HepG2 (cell line): Measurements from ENCODE around the gene TRAPPC12. TPM values are rescaled to one million over a fixed set of nuclear protein-coding genes. Genes with fewer than 3 reads are reported as not detected.

Source experiments
- AFF4 ChIP-seq: sonication (generic); formaldehyde crosslinking; IDR thresholded peaks from 2 replicates; pipeline ENCODE4 v1.4.0; 2020; ENCODE audit warnings: missing genetic modification reagents
- FOXA3 ChIP-seq: IDR thresholded peaks from 2 replicates; pipeline ENCODE4 v1.6.1; 2016; ENCODE audit warnings: missing genetic modification reagents, missing compliant biosample characterization
- FOXK1 ChIP-seq: sonication (generic); formaldehyde crosslinking; IDR thresholded peaks from 2 replicates; pipeline ENCODE4 v1.4.0; 2020; ENCODE audit warnings: low read depth, missing genetic modification reagents, borderline replicate concordance
- GLI4 ChIP-seq: sonication (generic); formaldehyde crosslinking; IDR thresholded peaks from 2 replicates; pipeline ENCODE4 v1.5.1; 2020; ENCODE audit warnings: missing genetic modification reagents, mild to moderate bottlenecking, moderate library complexity, borderline replicate concordance
- KDM3A ChIP-seq: IDR thresholded peaks from 2 replicates; pipeline ENCODE4 v1.6.1; 2018; ENCODE audit warnings: low read depth, missing compliant biosample characterization
- MIER3 ChIP-seq: IDR thresholded peaks from 2 replicates; pipeline ENCODE4 v1.6.1; 2016; ENCODE audit warnings: missing compliant biosample characterization, borderline replicate concordance
- NCOA2 ChIP-seq: sonication (generic); formaldehyde crosslinking; IDR thresholded peaks from 2 replicates; pipeline ENCODE4 v1.8.0; 2022; ENCODE audit warnings: inconsistent platforms
- POLR2G ChIP-seq: fragments of 200-400 bp; formaldehyde crosslinking; IDR thresholded peaks from 2 replicates; pipeline ENCODE4 v1.6.1; 2018; ENCODE audit warnings: mild to moderate bottlenecking, low read depth, low read length, moderate library complexity
- ZNF160 ChIP-seq: sonication (generic); formaldehyde crosslinking; IDR thresholded peaks from 2 replicates; pipeline ENCODE4 v1.8.0; 2022; ENCODE audit warnings: mild to moderate bottlenecking, inconsistent platforms, missing genetic modification reagents
- ZNF296 ChIP-seq: sonication (generic); formaldehyde crosslinking; conservative IDR thresholded peaks from 2 replicates; pipeline ENCODE4 v1.5.0; 2020; ENCODE audit warnings: mild to moderate bottlenecking, missing genetic modification reagents
- ZNF331 ChIP-seq: sonication (generic); formaldehyde crosslinking; IDR thresholded peaks from 2 replicates; pipeline ENCODE4 v1.4.0; 2020; ENCODE audit warnings: missing genetic modification reagents
- ZNF414 ChIP-seq: sonication (generic); formaldehyde crosslinking; IDR thresholded peaks from 2 replicates; pipeline ENCODE4 v1.5.0; 2020; ENCODE audit warnings: missing genetic modification reagents
- ZNF503 ChIP-seq: sonication (generic); formaldehyde crosslinking; IDR thresholded peaks from 2 replicates; pipeline ENCODE4 v1.4.0; 2020; ENCODE audit warnings: missing genetic modification reagents
- polyA plus RNA-seq, 8 experiments: library from polyadenylated mRNA; depleted of rRNA in 3 of 8; stranded (reverse) in 7 of 8; unstranded in 1 of 8; fragments of >200 nt; fragmentation: Illumina TruSeq in 4 of 8; extraction: Trizol in 4 of 8; gene quantifications; 2 replicates each; pipeline versions ENCODE4 v1.2.1 to v1.2.3, GENCODE V29; 2011 to 2016; ENCODE audit warnings: low read depth in 4 of 8, missing spikeins in 1 of 8, mixed read lengths in 1 of 8; ENCODE audit not compliant: insufficient read depth in 1 of 8
- total RNA-seq, 5 experiments: library from RNA; depleted of rRNA; stranded (reverse); fragments of >200 nt; fragmentation: Illumina TruSeq; extraction: Trizol; gene quantifications; 2 replicates each; pipeline ENCODE4 v1.2.3, GENCODE V29; 2016; ENCODE audit warnings: low read depth in 1 of 5
- TF ChIP-seq, protein P1 (sequence below): sonication (generic); formaldehyde crosslinking; IDR thresholded peaks from 2 replicates; pipeline ENCODE4 v1.4.0; 2020; ENCODE audit warnings: missing genetic modification reagents
- TF ChIP-seq, protein P2 (sequence below): sonication (generic); formaldehyde crosslinking; IDR thresholded peaks from 2 replicates; pipeline ENCODE4 v1.5.0; 2020; ENCODE audit warnings: mild to moderate bottlenecking, missing genetic modification reagents
- TF ChIP-seq, protein P3 (sequence below): sonication (generic); formaldehyde crosslinking; IDR thresholded peaks from 2 replicates; pipeline ENCODE4 v1.5.1; 2020; ENCODE audit warnings: missing genetic modification reagents, mild to moderate bottlenecking, borderline replicate concordance

The TRAPPC12 gene
- total and polyA plus RNA-seq, 2 of the 13 experiments (the other 11 are each of a cell fraction or from before 2014, with no cell fraction given): 46.4 to 97.7 TPM

DNA sequence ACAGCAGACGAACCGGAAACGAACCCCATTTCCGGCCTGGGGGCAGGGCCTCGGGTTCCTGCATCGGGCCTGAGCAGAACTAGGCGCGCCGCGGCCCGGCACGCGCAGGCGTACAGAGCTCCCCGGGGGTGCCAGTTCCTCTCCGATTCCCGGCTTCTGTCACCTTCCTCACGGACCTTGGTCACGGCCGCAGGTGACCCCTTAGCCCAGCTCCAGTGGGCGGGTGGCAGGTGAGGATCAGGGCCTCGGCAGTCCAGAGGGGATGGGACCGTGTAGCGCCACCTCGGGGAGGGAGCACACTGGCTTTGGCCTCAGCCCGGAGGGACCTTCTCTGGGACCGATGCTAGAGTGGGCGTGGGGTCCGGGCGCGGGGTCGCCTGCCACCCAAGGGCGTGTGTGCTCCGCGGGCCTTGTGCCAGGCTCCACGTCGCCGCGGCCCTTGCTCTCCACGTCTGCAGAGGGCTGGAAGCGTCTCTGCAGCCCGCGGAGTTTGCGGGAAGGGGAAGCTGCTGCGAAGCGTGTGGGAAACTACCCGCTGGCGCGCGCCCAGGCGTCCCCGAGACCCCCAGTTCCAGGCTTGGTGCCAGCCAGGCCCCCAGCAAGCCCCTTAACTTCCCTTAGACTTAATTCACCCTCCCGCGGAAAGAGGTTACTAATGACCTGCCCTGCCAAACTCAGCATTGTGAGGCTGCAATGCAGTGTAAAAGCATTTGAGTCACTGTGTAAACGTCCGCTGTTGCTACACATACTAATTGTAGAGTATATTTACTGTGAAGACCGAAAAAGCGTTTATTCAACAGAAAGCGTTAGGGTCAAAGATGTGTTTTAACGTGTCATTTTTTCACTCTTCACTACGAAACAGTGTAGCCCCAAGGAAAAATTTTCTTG is at the start of gene TRAPPC12 (continued):
- TF ChIP-seq ZNF503 (peak; percentile 65; the same call in 1 of the 2 replicates), GLI4 (CRISPR knock-in tag) (peak; percentile 91; the same call in 1 of the 2 replicates), FOXK1 (CRISPR knock-in tag) (peak; percentile 68; the same call in 1 of the 2 replicates), ZNF331 (CRISPR knock-in tag) (peak; percentile 83; the same call in 1 of the 2 replicates), ZNF160 (peak; percentile 90), ZNF414 (CRISPR knock-in tag) (peak; percentile 96), AFF4 (no peak), NCOA2 (peak; percentile 56), ZNF296 (CRISPR knock-in tag) (peak; percentile 53; the same call in 1 of the 2 replicates), FOXA3 (peak; percentile 95), MIER3 (CRISPR knock-in tag) (peak; percentile 72; the same call in 1 of the 2 replicates), KDM3A (CRISPR knock-in tag) (peak; percentile 54; the same call in 1 of the 2 replicates), POLR2G (peak; percentile 98)
- TF ChIP-seq, protein P1, sequence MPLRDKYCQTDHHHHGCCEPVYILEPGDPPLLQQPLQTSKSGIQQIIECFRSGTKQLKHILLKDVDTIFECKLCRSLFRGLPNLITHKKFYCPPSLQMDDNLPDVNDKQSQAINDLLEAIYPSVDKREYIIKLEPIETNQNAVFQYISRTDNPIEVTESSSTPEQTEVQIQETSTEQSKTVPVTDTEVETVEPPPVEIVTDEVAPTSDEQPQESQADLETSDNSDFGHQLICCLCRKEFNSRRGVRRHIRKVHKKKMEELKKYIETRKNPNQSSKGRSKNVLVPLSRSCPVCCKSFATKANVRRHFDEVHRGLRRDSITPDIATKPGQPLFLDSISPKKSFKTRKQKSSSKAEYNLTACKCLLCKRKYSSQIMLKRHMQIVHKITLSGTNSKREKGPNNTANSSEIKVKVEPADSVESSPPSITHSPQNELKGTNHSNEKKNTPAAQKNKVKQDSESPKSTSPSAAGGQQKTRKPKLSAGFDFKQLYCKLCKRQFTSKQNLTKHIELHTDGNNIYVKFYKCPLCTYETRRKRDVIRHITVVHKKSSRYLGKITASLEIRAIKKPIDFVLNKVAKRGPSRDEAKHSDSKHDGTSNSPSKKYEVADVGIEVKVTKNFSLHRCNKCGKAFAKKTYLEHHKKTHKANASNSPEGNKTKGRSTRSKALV (CRISPR knock-in tag): peak; percentile 84
- TF ChIP-seq, protein P2, sequence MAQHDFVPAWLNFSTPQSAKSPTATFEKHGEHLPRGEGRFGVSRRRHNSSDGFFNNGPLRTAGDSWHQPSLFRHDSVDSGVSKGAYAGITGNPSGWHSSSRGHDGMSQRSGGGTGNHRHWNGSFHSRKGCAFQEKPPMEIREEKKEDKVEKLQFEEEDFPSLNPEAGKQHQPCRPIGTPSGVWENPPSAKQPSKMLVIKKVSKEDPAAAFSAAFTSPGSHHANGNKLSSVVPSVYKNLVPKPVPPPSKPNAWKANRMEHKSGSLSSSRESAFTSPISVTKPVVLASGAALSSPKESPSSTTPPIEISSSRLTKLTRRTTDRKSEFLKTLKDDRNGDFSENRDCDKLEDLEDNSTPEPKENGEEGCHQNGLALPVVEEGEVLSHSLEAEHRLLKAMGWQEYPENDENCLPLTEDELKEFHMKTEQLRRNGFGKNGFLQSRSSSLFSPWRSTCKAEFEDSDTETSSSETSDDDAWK: no peak
- TF ChIP-seq, protein P3, sequence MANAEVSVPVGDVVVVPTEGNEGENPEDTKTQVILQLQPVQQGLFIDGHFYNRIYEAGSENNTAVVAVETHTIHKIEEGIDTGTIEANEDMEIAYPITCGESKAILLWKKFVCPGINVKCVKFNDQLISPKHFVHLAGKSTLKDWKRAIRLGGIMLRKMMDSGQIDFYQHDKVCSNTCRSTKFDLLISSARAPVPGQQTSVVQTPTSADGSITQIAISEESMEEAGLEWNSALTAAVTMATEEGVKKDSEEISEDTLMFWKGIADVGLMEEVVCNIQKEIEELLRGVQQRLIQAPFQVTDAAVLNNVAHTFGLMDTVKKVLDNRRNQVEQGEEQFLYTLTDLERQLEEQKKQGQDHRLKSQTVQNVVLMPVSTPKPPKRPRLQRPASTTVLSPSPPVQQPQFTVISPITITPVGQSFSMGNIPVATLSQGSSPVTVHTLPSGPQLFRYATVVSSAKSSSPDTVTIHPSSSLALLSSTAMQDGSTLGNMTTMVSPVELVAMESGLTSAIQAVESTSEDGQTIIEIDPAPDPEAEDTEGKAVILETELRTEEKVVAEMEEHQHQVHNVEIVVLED (CRISPR knock-in tag): peak; percentile 80
